Body of pancreas (tissue), 4 donors: ENCODE measurements around the gene STK39.

Source experiments
- POLR2A ChIP-seq, 3 donors: fragments of 450-650 bp; IDR thresholded peaks; one replicate each; pipeline ENCODE4 v1.6.1; 2016; ENCODE audit warnings: antibody characterized with exemption in 3 of 3, mild to moderate bottlenecking in 2 of 3
- TF ChIP-seq, protein P1 (sequence below), 7 experiments: fragments of 450-650 bp in 4 of 7; fragments of 200-600 bp in 3 of 7; sonication (generic) in 3 of 7; IDR thresholded peaks; one replicate each; pipeline ENCODE4 v1.5.1; 2016 to 2019; ENCODE audit warnings: antibody characterized with exemption in 7 of 7

DNA sequence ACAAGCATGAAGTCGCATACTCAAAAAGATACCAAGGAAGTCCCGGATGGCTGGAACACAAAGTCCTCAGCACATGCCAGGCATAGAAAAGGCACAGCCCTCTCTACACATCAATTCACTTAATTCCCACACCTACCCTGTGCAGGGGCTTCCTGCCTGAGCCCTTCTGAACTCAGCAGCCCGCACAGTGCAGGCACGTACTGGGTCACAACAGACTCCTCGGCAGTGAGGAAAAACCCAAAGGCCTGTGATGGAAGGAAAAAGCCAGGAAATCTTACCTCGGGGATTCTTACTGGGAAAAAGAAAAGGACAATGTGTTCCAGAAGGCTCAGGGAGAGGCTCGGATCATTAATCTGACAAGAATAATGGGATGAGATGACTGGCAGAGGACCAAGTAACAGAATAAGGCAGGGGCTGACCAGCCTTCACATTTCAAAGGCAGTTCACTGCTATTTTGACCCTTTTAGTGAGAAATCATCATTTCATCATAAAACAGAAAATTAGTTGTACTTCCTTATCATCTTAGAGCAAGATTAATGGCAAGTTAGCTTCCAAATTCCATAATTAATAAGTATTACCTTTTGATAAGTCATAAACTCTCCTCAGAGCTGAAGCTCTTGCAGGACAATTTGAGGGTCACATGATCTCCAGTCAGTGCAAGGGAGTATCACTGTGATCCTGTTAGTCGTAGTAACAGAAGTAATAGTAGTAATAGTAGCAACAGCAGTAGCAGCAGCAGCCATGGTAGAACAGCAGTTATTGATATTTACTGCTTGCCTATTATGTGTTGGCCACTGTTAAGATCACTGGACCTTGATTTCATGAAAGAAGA is 87.4 kb downstream of the STK39 start:
- TF ChIP-seq, protein P1, sequence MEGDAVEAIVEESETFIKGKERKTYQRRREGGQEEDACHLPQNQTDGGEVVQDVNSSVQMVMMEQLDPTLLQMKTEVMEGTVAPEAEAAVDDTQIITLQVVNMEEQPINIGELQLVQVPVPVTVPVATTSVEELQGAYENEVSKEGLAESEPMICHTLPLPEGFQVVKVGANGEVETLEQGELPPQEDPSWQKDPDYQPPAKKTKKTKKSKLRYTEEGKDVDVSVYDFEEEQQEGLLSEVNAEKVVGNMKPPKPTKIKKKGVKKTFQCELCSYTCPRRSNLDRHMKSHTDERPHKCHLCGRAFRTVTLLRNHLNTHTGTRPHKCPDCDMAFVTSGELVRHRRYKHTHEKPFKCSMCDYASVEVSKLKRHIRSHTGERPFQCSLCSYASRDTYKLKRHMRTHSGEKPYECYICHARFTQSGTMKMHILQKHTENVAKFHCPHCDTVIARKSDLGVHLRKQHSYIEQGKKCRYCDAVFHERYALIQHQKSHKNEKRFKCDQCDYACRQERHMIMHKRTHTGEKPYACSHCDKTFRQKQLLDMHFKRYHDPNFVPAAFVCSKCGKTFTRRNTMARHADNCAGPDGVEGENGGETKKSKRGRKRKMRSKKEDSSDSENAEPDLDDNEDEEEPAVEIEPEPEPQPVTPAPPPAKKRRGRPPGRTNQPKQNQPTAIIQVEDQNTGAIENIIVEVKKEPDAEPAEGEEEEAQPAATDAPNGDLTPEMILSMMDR (IDR thresholded peaks at IDR 0.05): no peak
- no peak for TF ChIP-seq POLR2A (IDR thresholded peaks at IDR 0.05)
